ENCODE data around the gene MYOZ2.

DNA sequence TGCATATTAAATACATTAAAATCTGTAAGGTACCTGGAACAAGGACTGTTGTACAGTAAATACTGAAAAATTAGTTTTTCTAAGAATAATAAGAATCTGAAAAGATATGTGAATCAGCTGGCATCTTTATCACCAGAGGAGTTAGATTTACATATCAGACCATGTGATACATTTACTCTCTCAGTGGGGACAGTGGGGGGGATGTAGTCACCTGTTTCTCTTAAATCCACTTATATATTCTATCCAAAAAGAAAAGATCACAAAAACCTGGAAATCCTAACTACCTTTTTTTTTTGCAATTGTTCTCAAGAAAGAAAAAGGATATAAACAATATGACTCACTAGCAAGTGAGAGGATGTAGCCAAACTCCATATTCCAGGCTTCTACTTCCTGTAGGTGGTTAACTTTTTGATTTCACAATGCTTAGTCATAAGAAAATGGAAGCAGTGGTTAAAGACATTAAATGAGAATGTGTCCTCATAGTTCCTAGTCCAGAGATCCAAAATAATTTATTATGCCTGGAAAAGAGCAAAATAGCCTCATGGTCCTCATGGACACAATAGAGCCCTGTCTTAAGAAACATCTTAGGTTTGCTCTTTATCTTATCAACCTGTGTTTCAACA is 22.5 kb upstream of the MYOZ2 start:
- TF ChIP-seq LCORL (IDR thresholded peaks at IDR 0.05) (no peak), LCORL (CRISPR knock-in tag; IDR thresholded peaks at IDR 0.05) (no peak), ONECUT2 (CRISPR knock-in tag; IDR thresholded peaks at IDR 0.05) (no peak), EZH2 (conservative IDR thresholded peaks at IDR 0.05; ENCODE audit: low read depth, low read length) (no peak), POLR2A (IDR thresholded peaks at IDR 0.05; ENCODE audit: insufficient read depth in 1 of 2, low read depth in 2 of 2, low read length in 2 of 2) (no peak)
- TF ChIP-seq, protein P1, sequence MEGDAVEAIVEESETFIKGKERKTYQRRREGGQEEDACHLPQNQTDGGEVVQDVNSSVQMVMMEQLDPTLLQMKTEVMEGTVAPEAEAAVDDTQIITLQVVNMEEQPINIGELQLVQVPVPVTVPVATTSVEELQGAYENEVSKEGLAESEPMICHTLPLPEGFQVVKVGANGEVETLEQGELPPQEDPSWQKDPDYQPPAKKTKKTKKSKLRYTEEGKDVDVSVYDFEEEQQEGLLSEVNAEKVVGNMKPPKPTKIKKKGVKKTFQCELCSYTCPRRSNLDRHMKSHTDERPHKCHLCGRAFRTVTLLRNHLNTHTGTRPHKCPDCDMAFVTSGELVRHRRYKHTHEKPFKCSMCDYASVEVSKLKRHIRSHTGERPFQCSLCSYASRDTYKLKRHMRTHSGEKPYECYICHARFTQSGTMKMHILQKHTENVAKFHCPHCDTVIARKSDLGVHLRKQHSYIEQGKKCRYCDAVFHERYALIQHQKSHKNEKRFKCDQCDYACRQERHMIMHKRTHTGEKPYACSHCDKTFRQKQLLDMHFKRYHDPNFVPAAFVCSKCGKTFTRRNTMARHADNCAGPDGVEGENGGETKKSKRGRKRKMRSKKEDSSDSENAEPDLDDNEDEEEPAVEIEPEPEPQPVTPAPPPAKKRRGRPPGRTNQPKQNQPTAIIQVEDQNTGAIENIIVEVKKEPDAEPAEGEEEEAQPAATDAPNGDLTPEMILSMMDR (CRISPR knock-in tag; IDR thresholded peaks at IDR 0.05), result no peak
- TF ChIP-seq, protein P2, sequence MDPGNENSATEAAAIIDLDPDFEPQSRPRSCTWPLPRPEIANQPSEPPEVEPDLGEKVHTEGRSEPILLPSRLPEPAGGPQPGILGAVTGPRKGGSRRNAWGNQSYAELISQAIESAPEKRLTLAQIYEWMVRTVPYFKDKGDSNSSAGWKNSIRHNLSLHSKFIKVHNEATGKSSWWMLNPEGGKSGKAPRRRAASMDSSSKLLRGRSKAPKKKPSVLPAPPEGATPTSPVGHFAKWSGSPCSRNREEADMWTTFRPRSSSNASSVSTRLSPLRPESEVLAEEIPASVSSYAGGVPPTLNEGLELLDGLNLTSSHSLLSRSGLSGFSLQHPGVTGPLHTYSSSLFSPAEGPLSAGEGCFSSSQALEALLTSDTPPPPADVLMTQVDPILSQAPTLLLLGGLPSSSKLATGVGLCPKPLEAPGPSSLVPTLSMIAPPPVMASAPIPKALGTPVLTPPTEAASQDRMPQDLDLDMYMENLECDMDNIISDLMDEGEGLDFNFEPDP (CRISPR knock-in tag; conservative IDR thresholded peaks at IDR 0.05), result no peak

Data from HepG2 (cell line).